Nephron (organoid): ENCODE results near the gene CAMK1G.

Experiments used
- H3K27ac Mint-ChIP-seq, 3 experiments: 2 replicates each; pipeline ENCODE4 v1.8.0; 2020; ENCODE audit warnings: mixed read lengths in 3 of 3, mild to moderate bottlenecking in 2 of 3, moderate library complexity in 1 of 3
- H3K27me3 Mint-ChIP-seq: 2 replicates; pipeline ENCODE4 v1.8.0; 2021; ENCODE audit warnings: low read depth, mild to moderate bottlenecking, moderate library complexity, mixed read lengths
- H3K36me3 Mint-ChIP-seq: 2 replicates; pipeline ENCODE4 v1.8.0; 2020; ENCODE audit warnings: low read depth, mixed read lengths
- H3K4me1 Mint-ChIP-seq: 2 replicates; pipeline ENCODE4 v1.8.0; 2020; ENCODE audit warnings: mixed read lengths
- H3K4me3 Mint-ChIP-seq, 3 experiments: 2 replicates each; pipeline ENCODE4 v1.8.0; 2020; ENCODE audit warnings: mild to moderate bottlenecking in 3 of 3, mixed read lengths in 3 of 3, moderate library complexity in 2 of 3
- H3K9me3 Mint-ChIP-seq: 2 replicates; pipeline ENCODE4 v1.8.0; 2020; ENCODE audit warnings: mixed read lengths
- CTCF ChIP-seq, 3 experiments: fragments of 200-600 bp; sonication (generic); IDR thresholded peaks; one replicate each; pipeline ENCODE4 v1.5.0; 2021; ENCODE audit warnings: antibody characterized with exemption in 3 of 3; ENCODE audit not compliant: unreplicated experiment in 3 of 3

The CAMK1G gene

GRCh38 chr1:209583408-209583807 lies at the start of gene CAMK1G:
CAMK1G (plus strand) TSS chr1:209583714; CDS start chr1:209594984, 11,270 bp downstream.
- Mint-ChIP-seq H3K27me3 (peaks cover 9% of the 10 kb centered on the region), H3K9me3 (no peaks in the 10 kb centered on the region), H3K36me3 (no peaks in the 10 kb centered on the region), H3K4me3 (no peak within 1 kb of the TSS), H3K27ac (no peak within 1 kb of the TSS), H3K4me1 (no peaks in the 10 kb centered on the region)
- no peak for TF ChIP-seq CTCF (IDR thresholded peaks at IDR 0.05; ENCODE audit: unreplicated experiment in 3 of 3)

GRCh38 chr1:209534496-209535250 lies 48.8 kb upstream of the CAMK1G start:
- TF ChIP-seq CTCF (IDR thresholded peaks at IDR 0.05; ENCODE audit: unreplicated experiment in 3 of 3), result no peak
- peaks cover 66% of the 10 kb centered on the region for H3K27me3 Mint-ChIP-seq
- H3K4me3 Mint-ChIP-seq, result no peak overlapping the region
- H3K9me3 Mint-ChIP-seq, result no peaks in the 10 kb centered on the region
- no peaks in the 10 kb centered on the region for H3K36me3 Mint-ChIP-seq
- H3K4me1 Mint-ChIP-seq, result peaks cover 9% of the 10 kb centered on the region
- no peak overlapping the region for H3K27ac Mint-ChIP-seq

GRCh38 chr1:209536843-209537242 lies 46.7 kb upstream of the CAMK1G start:
- Mint-ChIP-seq H3K27ac (no peak overlapping the region), H3K27me3 (peaks cover 72% of the 10 kb centered on the region), H3K36me3 (no peaks in the 10 kb centered on the region), H3K4me1 (peaks cover 1% of the 10 kb centered on the region), H3K4me3 (no peak overlapping the region), H3K9me3 (no peaks in the 10 kb centered on the region)
- no peak for TF ChIP-seq CTCF (IDR thresholded peaks at IDR 0.05; ENCODE audit: unreplicated experiment in 3 of 3)

- Mint-ChIP-seq H3K27ac (no peak overlapping the region), H3K27me3 (peaks cover 74% of the 10 kb centered on the region), H3K4me1 (no peaks in the 10 kb centered on the region), H3K36me3 (no peaks in the 10 kb centered on the region), H3K4me3 (no peak overlapping the region), H3K9me3 (no peaks in the 10 kb centered on the region)
- TF ChIP-seq CTCF (IDR thresholded peaks at IDR 0.05; ENCODE audit: unreplicated experiment in 3 of 3), result no peak
Measured at GRCh38 chr1:209537336-209538114, 46.0 kb upstream of the CAMK1G start.

DNA sequence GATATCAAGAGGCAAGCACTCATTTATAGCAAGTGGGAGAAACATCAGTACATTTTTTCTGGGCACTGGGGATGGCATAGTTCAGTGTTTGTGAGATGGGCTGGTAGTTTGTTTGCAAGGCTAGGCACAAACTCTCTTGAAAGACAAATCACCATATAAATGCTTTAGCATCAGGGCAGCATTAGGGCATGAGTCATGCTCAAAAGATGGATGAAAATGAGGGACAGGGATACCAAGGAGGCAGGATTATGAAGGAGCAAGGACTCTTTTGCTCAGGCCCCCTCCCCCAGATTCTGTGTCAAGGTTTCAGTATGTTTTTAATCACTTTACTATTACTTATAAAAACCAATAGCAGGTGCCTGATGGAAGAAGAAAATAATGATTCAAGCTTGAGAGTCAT lies 43.9 kb upstream of the CAMK1G start:
- Mint-ChIP-seq H3K9me3 (no peaks in the 10 kb centered on the region), H3K4me1 (no peaks in the 10 kb centered on the region), H3K27ac (no peak overlapping the region), H3K27me3 (peaks cover 78% of the 10 kb centered on the region), H3K36me3 (no peaks in the 10 kb centered on the region), H3K4me3 (no peak overlapping the region)
- TF ChIP-seq CTCF (IDR thresholded peaks at IDR 0.05; ENCODE audit: unreplicated experiment in 3 of 3), result no peak
